ENCODE data around the gene MVB12A.

- TF ChIP-seq RFX5 (IDR thresholded peaks at IDR 0.05; ENCODE audit: borderline replicate concordance, low read depth, low read length) = no peak
- TF ChIP-seq CREB1 (IDR thresholded peaks at IDR 0.05) = no peak
- TF ChIP-seq BACH1 (IDR thresholded peaks at IDR 0.05; ENCODE audit: low read length) = no peak
- TF ChIP-seq, protein P1, sequence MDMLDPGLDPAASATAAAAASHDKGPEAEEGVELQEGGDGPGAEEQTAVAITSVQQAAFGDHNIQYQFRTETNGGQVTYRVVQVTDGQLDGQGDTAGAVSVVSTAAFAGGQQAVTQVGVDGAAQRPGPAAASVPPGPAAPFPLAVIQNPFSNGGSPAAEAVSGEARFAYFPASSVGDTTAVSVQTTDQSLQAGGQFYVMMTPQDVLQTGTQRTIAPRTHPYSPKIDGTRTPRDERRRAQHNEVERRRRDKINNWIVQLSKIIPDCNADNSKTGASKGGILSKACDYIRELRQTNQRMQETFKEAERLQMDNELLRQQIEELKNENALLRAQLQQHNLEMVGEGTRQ (IDR thresholded peaks at IDR 0.05; ENCODE audit: low read length) = no peak
- TF ChIP-seq, protein P2, sequence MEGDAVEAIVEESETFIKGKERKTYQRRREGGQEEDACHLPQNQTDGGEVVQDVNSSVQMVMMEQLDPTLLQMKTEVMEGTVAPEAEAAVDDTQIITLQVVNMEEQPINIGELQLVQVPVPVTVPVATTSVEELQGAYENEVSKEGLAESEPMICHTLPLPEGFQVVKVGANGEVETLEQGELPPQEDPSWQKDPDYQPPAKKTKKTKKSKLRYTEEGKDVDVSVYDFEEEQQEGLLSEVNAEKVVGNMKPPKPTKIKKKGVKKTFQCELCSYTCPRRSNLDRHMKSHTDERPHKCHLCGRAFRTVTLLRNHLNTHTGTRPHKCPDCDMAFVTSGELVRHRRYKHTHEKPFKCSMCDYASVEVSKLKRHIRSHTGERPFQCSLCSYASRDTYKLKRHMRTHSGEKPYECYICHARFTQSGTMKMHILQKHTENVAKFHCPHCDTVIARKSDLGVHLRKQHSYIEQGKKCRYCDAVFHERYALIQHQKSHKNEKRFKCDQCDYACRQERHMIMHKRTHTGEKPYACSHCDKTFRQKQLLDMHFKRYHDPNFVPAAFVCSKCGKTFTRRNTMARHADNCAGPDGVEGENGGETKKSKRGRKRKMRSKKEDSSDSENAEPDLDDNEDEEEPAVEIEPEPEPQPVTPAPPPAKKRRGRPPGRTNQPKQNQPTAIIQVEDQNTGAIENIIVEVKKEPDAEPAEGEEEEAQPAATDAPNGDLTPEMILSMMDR (IDR thresholded peaks at IDR 0.05; ENCODE audit: control extremely low read depth in 1 of 3, insufficient read depth in 1 of 3, low read depth in 1 of 3, low read length in 3 of 3) = no peak
- TF ChIP-seq POLR2A (IDR thresholded peaks at IDR 0.05; ENCODE audit: control extremely low read depth in 1 of 2, low read depth in 2 of 2, low read length in 2 of 2) = no peak
- no peak for TF ChIP-seq RAD21 (IDR thresholded peaks at IDR 0.05 in 1 of 2, conservative IDR thresholded peaks at IDR 0.05 in 1 of 2; ENCODE audit: low read depth in 2 of 2, low read length in 2 of 2)
- TF ChIP-seq CEBPB (IDR thresholded peaks at IDR 0.05; ENCODE audit: low read depth, low read length) = no peak
- TF ChIP-seq EZH2 (IDR thresholded peaks at IDR 0.05; ENCODE audit: low read depth, low read length, severe bottlenecking) = no peak
- TF ChIP-seq YY1 (IDR thresholded peaks at IDR 0.05; ENCODE audit: low read depth, low read length) = no peak
- TF ChIP-seq EP300 (IDR thresholded peaks at IDR 0.05; ENCODE audit: borderline replicate concordance in 1 of 2, low read depth in 2 of 2, low read length in 2 of 2) = no peak
- no peak for TF ChIP-seq TBP (IDR thresholded peaks at IDR 0.05; ENCODE audit: low read depth, low read length)
- TF ChIP-seq BCL11A (IDR thresholded peaks at IDR 0.05; ENCODE audit: low read depth in 2 of 2, low read length in 2 of 2) = no peak
- TF ChIP-seq FOSL1 (IDR thresholded peaks at IDR 0.05; ENCODE audit: insufficient read depth, low read depth, low read length) = no peak
Observed at GRCh38 chr19:17456127-17456526, 36.3 kb downstream of the MVB12A start.
